GM13977 (cell line): ENCODE data around the gene DMXL1.

Experiments
- DNase-seq: peaks from one replicate; pipeline ENCODE4 v3.0.0; 2012; ENCODE audit warnings: low spot score
- in situ Hi-C: fragments of 300-500 bp; cut with MboI; formaldehyde crosslinking; loops from one replicate; pipeline ENCODE4 v1.12.0; 2022; ENCODE audit warnings: low sequenced_read_pairs, low pct_unique_long_range_greater_than_20kb, mixed read lengths, inconsistent platforms; ENCODE audit not compliant: unreplicated experiment
- TF ChIP-seq, protein P1 (sequence below): IDR thresholded peaks from 2 replicates; pipeline ENCODE4 v1.5.1; 2012; ENCODE audit warnings: mild to moderate bottlenecking, control low read depth; ENCODE audit not compliant: insufficient read depth; ENCODE audit errors: extremely low read depth, missing control alignments

Gene DMXL1

DNA sequence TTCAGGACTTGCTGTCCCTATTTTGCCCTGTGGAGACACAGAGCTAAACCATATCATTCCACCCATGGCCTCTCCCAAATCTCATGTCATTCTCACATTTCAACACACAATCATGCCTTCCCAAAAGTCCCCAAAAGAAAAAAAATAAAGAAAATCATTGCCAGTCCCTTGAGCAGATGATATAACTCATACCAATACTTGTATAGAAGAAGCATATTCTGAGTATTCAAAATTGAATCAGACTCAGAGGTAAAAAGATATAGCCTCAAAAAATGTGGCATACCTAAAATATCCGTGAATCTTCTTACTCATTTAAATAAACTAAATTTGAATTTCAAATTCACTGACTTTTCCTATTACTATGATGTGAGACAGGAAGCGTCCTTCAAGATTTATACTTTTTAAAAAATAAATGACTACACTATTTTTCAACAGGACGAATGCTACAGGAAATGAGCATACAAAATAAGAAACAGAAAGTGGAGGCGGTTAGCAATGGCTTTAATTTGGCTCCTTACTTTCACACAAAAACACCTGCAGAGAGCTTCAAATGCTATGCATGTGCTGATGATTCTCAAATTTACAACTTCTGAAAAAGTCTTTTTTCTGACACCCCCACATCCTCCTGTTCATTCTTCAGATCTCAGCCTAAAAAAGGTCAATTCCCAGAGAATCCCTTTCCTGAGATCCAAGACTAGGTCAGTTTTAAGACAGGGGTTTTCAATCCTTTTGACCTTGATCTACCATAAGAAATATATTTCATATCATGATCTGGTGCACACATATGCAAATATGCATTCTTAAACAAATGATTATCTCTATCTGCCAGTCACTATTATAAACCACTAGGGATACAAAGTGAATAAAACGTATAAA is 39.6 kb upstream of the DMXL1 start:
- in situ Hi-C loops = no loop called here
- TF ChIP-seq, protein P1, sequence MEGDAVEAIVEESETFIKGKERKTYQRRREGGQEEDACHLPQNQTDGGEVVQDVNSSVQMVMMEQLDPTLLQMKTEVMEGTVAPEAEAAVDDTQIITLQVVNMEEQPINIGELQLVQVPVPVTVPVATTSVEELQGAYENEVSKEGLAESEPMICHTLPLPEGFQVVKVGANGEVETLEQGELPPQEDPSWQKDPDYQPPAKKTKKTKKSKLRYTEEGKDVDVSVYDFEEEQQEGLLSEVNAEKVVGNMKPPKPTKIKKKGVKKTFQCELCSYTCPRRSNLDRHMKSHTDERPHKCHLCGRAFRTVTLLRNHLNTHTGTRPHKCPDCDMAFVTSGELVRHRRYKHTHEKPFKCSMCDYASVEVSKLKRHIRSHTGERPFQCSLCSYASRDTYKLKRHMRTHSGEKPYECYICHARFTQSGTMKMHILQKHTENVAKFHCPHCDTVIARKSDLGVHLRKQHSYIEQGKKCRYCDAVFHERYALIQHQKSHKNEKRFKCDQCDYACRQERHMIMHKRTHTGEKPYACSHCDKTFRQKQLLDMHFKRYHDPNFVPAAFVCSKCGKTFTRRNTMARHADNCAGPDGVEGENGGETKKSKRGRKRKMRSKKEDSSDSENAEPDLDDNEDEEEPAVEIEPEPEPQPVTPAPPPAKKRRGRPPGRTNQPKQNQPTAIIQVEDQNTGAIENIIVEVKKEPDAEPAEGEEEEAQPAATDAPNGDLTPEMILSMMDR = no peak
- DNase-seq = no peak

GRCh38 chr5:119031905-119032304 is 39.0 kb upstream of the DMXL1 start:
- in situ Hi-C loops = no loop called here
- TF ChIP-seq, protein P1 = no peak
- DNase-seq = peak; percentile 46

- TF ChIP-seq, protein P1 = no peak
- in situ Hi-C loops = no loop called here
- DNase-seq = no peak
Measured at GRCh38 chr5:119032656-119033055, 38.2 kb upstream of the DMXL1 start.

- no peak for DNase-seq
- TF ChIP-seq, protein P1 = no peak
- in situ Hi-C loops = no loop called here
Measured at GRCh38 chr5:119033135-119033534, 37.8 kb upstream of the DMXL1 start.

DNA sequence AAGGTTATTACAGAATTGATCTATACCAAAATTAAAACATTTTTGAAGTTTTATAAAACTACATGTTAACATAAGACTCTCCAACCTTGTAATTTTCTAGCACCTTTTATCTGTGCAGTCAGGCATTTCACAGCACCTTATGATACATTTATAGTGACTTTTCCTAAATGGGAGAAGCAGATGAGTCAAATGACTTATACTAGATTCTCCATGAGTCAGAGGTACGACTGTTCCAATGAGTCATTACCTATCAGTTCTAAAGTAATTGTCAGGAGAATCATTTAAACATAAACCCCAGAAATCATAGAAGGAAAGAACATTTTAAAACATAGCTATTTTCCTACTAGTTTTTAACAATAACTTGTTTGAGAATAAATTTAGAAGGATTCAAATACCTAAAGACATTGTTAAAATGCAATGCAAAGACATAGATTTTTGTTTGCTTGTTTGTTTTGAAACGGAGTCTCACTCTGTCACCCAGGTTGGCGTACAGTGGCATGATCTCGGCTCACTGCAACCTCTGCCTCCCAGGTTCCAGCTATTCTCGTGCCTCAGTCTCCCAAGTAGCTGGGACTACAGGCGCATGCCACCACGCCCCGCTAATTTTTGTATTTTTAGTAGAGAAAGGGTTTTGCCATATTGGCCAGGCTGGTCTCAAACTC is 34.7 kb upstream of the DMXL1 start:
- in situ Hi-C loops = no loop called here
- no peak for DNase-seq

DNA sequence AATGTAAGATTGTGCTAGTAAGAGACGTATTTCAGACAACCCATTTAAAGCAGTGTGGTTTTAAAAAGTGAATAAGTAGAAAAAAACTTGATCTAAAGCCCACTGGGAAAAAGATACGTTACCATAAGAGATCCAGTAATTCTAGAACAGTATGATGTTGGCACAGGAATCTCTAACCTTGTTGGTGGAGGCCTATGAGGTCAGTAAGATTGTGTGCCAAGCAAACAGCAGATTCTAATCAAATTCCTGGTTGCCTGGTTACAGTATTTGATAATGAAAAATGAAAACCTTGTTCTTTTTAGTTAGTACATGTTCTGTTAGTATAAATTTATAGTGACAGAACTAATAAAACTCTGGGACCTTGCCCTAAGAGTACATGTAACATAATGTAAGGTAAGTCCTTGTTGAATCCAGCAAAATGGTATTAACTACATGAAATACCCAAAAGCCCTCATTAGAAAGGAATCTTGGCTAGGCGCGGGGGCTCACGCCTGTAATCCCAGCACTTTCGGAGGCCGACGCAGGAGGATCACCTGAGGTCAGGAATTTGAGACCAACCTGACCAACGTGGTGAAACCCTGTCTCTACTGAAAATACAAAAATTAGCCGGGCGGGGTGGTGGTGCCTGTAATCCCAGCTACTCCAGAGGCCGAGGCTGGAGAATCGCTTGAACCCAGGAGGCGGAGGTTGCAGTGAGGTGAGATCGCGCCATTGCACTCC is 33.2 kb upstream of the DMXL1 start:
- TF ChIP-seq, protein P1 = no peak
- DNase-seq = no peak
- in situ Hi-C loops = no loop called here

More for the DNA sequence above, 34.7 kb upstream of the DMXL1 start:
- TF ChIP-seq, protein P1 = no peak
